ELR (cell line): ENCODE measurements around the gene TLE6.
"Not testable (repeated sequence)": the region's sequence is repeated elsewhere in the genome, so short reads cannot be mapped to it uniquely, and the experiment has no call there.

Source experiments
- DNase-seq: peaks from one replicate; pipeline ENCODE4 v3.0.0-alpha.2; 2015; ENCODE audit warnings: low read depth

The TLE6 gene

DNA sequence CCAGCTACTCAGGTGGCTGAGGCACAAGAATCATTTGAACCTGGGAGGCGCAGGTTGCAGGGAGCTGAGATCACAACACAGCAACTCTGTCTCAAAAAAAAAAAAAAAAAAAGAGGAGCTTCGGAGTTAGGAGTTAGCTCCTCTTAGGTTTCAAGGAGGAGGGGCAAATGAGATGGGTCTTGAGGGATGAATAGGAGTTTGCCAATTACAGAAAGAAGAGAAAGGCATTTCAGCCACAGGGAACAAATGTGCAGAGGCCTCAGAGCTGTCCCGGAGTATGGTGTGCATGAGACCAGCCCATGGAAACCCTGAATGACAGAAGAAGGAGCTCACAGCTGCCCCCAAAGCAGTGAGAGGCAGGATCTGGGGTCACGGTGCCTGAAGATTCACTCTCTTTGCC, 27.2 kb downstream of the TLE6 start:
- no peak for DNase-seq

DNA sequence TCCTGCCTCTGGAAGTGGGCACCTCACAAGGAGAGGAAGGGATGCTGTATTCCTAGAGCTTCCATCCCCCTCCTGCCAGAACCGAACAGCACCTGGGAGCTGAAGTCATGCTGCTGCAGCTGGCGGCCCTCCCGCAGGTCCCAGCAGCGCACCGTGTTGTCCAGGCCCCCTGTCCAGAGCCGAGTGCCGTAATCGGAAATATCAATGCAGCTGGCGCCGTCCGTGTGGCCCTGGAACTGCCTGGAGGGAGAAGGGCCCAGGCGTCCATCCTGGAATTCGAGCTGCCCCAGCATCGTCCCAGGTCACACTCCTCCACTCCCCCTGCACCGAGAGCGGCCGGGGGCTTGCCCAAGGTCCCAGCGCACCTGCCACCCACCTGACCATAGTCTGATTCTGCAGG, 28.0 kb downstream of the TLE6 start:
- DNase-seq: no peak

DNA sequence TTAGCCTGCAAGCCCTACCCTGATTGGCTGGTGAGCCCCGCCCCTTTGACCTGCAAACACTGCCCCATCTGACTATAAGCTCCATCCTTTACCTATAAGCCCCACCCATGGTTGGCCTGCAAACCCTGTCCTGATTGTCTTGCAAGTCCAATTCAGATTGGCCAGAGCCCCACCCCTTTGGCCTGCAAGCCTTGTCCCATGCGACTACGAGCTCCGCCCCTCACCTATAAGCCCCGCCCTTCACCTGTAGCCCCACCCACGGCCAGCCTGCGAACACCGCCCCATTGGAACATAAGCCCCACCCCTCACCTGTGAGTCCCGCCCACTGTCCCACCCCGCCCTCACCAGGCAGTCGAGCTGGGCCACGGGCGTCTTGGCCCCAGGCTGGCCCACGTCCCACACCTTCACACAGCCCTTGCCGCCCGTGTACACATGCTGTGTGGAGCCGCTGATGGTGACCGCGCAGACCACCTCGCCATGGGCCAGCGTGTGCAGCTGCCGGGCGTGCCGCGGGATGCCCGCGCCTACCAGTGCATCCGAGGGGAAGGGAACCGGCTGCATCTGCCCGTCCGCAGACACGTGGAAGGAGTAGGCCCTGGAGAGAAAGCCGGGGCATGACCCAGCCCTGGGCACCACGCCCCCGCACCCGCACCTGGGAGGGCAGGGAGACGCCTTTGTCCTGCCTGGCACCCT, 28.9 kb downstream of the TLE6 start:
- DNase-seq: no peak

DNA sequence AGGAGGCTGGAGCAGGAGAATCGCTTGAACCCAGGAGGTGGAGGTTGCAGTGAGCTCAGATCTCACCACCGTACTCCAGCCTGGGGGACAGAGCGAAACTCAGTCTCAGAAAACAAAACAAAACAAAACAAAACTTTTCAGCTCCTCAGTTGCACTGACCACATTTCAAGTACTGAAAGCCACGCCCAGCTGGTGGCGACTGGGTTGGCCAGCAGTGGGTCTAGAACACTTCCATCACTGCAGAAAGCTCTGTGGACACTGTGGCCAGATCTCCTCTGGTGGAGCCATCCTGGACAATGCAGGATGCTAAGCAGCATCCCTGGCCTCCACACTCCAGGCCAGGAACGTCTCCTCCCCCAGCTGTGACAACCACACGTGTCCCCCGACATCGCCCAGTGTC, 30.6 kb downstream of the TLE6 start:
- DNase-seq: no peak

DNA sequence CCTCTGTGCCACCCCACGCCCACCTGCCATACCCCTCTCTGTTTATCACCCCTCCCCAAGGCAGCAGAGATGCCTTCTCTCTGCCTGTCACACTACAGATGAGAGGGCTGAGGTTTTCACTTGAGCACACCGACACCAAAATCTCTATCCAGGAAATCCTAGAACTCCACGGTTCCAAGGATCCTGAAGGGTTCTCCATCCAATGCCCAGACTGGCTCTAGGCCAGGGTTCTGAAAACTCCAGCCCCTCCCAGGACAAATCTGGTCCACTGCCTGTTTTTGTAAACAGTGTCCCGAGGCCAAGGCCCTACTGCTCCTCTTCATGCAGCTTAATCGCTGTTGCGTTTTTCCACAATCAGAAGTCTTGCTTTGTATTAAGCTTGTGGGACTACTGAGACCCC, 31.6 kb downstream of the TLE6 start:
- no peak for DNase-seq

DNA sequence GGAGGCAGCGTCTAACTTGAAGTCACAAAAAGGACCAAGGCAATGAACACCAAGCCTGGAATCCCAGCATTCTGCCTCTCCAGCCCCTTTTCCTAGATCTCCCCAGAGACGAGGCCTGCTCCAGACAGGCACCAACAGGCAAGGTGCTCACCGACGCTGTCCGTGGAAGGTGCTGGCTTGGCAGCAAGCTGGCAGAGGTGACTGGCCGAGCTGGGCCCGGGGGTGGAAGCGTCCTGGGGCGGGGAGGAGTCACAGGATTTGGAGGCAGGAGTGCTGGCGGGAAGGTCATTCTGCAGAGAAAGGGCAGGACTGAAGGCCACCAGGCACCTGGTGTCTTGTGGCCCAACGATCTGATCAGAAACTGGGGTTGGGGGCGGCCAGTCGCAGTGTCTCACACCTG, 33.5 kb downstream of the TLE6 start:
- DNase-seq: no peak

DNA sequence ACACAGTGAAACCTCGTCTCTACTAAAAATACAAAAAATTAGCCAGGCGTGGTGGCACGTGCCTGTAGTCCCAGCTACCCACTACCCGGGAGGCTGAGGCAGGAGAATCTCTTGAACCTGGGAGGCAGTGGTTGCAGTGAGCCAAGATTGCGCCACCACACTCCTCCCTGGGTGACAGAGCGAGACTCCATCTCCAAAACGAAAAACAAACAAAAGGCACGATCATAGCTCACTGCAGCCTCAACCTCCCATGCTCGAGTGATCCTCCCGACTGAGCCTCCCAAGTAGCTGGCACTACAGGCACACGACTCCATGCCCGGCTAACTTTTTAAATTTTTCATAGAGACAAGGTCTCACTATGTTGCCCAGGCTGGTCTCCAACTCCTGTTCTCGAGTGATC, 34.7 kb downstream of the TLE6 start:
- not testable (repeated sequence) for DNase-seq

DNA sequence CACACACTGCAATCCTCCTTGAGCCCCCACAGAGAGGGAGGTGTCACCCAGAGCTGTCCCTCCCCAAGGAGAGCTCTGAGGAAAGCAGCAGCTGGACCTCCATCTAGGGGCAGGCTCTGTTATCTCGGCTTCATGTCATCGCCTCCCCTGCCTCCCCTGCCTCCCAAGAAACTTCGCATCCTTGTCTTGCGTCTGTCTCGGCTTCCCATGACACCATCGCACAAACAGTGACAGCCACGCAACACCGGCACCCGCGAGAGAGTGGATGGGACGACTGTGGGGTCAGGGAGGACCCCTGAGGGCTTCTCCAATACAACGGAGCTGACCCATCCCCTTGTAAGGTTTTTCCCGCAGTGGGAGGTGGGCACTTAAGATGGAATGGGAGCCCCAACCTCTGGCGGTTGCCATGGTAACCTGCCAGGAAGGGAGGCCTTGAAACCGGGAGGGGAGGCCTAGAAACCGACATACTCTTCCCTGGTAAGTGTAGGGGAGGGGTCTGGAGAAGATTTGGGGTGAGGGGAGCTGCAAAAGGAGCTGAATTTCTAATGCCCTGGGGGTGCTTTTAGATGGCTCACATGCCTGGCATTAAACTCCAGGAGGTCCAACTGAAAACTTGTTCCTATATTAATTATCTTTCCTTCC, 35.4 kb downstream of the TLE6 start:
- DNase-seq: no peak

DNA sequence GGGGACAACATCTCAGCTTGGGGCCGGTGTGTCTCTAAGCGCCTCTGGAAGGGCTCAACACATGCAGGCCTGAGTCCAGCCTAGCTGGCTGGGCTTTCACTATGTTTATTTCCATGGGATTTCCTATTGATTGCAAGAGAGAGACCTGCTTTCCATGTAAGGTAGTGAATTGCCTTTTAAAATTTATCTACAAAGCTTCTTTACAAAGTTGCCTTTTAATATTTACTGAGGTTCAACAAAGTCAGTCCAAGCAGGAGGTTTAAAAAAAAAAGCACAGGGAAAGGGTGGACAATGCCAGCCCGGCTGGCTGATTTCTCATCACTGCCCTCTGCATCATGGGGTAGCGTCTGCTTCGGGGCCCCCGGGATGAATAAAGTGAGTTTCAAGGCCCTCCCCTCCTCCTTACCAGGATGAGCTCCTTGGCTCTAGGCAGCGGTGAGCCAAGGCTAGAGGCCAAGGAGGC, 35.9 kb downstream of the TLE6 start:
- DNase-seq: no peak

DNA sequence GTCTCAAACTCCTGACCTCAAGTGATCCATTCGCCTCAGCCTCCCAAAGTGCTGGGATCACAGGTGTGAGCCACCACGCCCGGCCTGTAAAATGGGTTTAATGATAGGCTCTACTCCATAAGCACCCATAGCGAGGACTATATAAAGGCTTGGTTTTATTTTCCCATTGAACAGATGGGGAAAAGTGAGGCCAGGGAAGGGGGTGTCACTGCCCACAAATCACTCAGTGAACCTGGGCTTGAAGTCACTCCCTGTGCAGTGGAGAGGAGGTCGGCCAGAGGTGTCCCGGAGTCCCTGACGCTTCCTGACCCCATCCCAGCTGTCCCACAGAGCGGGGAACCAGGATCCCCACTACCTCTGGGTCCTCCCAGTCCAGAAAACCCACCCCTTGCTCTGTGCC, 36.8 kb downstream of the TLE6 start:
- DNase-seq: no peak

DNA sequence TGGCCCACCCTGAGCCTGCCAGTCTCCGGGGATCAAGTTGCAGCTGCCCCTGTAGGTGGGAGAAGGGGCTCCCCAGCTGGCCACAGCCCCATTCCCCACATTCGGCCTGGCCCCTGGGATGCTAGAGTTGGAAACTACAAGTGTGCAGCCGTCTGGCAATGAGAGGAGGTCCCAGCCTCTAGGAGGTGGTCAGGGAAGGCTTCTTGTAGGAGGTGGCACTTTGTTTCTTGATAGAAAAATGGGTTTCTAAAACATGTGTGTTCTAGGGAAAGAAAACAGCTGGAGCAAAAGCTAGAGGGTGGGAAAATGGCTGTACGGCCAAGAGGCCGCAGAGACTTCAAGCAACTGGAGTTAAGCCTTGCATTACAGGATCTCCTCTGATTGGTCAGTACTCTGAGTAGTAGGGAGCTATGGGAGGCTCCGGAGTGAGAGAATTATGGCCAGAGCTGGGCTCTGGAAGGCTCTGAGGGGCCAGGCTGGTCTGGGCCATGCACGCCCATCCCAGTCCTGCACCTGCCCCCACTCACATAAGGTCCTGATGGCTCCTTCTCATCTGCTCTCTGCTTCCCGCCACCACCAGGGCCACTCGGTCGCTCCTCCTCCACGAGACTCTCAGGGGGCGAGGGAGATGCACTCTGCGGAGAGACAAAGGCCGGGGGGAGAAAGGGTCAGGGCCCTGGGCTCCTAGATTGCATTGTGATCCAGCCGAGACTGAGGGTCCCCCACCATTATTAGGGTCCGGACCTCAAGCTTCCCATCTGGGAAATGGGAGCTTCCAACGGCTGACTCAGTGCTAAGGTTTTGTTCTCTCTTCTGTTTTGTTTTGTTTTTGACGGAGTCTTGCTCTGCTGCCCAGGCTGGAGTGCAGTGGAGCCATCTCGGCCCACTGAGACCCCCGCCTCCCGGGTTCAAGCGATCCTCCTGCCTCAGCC, 38.0 kb downstream of the TLE6 start:
- DNase-seq: no peak

DNA sequence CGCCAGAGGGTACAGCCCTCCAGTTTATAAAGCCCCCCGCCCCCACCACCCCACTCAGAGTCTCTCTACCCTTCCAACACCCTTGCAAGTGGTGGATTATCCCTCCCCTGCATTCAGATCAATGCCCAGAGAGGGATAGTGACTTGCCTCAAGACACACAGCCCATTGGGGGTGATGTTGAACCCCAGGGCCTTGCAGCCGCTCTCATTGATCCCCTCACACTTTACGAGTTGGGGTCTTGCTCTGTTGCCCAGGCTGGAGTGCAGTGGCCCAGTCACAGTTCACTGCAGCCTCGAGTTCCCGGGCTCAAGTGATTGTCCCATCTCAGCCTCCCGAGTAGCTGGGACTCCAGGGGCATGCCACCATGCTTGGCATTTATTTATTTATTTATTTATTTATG, 40.6 kb downstream of the TLE6 start:
- DNase-seq: no peak

DNA sequence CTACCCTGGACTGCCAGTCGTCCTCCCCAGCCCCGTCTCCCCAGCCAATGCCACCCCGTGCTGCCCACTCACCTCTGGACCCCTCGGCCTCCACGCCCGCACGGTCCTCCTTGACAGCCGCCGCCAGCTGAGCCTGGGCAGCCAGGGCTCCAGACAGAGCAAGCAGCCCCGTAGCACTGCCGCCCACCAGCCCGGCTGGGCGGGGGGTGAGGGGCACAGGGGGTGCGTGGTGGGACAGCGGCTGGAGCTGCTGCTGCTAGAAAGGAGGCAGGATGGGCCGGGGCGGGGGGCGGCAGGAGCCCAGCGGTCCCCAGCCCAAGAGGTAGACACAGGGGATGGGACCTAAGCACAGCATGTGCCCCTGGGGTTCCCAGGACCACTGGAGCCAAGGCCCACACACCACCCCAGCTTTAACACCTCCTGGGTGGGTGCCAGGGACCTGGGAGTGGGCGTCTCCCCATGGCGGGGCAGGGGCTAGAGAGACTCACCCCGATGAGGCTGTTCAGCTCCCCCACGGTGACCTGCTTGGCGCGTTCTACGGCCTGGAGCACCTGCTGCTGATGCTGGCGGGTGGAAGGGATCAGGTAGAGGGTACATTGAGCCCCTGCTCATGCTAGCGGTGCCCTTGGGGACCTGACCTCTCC, 42.0 kb downstream of the TLE6 start:
- no peak for DNase-seq

DNA sequence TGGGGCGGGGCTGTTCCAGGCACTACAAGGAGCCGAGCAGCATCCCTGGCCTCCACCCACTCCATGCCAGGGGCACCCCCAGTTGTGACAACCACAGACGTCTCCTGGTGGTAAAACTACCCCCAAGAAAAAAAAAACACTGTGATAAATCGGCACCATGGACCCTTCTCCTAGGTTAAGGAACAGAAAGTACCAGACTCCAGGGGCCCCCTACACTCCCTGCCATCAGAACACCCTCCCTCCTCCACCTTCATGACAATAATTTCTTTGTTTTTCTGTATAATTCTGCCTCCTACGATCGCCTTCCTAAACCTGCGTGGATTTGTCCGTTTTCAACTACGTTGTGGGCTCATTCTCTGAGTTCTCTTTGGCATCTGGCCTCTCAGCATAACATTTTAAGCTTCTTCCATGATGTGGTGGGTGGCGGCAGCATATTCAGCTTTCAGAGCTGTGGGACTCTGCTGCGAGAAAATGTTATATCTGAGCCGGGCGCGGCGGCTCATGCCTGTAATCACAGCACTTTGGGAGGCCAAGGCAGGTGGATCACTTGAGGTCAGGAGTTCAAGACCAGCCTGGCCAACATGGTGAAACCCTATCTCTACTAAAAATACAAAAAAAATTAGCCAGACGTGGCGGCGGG, 43.1 kb downstream of the TLE6 start:
- no peak for DNase-seq

DNA sequence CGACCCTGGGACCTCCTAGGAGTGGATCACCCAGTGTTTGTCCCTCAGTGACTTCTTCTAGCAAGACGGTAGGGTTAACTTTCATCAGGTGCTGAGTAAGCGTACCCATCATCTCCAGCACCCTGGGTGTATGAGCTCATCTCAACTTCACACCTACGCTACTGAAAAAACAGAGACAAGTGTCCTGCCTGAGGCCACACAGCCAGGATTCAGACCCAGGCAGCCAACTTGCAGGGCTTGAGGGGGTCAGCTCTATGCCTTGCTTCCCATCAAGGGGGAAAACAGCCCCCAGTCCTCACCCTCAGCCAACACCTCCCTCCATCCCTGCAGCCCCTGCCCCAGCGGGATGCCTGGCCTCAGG, 47.1 kb downstream of the TLE6 start:
- DNase-seq: no peak

DNA sequence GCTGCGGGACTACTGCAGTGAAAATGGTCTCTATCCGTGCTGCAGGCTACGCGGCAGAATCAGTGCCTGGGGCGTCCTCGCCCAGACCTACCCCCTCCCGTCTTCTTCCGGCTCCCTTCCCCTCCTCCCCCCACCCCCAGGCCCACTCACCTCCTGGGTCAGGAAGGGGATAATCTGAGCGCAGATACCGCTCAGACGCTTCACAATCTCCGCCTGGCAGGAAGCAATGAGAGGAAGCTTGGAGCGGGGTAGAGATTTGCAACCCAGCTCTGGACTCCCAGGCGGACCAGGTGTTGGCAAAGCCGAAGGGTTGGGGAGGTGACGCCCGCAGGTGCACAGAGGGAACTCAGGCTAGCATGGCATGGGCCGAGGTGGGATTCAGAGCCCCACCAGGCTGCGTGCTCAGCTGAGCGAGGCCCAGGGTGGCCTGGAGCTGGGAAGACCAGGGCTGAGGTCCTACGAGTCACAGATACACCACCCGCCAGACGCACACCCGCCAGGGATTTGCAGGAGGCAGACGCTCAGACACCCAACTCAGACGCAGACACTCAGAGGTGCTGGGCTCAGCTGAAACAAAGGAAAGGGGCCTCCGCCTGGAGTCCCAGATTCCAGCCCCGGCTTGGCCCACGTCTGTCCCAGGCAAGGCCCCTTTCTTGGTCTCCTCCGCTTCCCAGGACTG, 47.6 kb downstream of the TLE6 start:
- no peak for DNase-seq

DNA sequence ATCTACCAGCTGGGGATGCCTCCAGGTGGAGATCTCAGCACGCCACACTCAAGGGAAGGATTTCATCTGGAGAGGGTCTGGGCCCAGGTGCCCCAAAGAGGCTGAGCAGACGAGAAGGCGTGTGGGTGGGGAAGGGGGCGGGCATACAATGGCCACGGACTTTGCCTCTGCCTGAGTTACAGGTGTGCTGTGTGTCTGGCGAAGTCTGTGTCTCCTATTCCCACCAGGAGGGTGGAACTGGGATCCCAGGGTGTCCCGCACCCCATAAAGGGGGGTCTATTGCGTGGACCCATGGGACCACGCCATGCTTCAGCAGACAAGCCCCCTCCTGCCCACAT, 48.2 kb downstream of the TLE6 start:
- DNase-seq: no peak

DNA sequence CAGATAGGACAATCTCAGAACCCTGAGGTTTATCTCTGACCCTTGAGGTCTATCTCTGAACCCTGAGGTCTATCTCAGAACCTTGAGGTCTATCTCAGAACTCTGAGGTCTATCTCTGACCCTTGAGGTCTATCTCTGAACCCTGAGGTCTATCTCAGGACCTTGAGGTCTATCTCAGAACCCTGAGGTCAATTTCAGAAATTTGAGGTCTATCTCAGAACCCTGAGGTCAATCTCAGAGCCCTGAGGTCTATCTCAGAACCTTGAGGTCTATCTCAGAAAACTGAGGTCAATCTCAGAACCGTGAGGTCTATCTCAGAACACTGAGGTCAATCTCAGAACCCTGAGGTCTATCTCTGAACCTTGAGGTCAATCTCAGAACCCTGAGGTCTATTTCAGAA, 49.4 kb downstream of the TLE6 start:
- no peak for DNase-seq

DNA sequence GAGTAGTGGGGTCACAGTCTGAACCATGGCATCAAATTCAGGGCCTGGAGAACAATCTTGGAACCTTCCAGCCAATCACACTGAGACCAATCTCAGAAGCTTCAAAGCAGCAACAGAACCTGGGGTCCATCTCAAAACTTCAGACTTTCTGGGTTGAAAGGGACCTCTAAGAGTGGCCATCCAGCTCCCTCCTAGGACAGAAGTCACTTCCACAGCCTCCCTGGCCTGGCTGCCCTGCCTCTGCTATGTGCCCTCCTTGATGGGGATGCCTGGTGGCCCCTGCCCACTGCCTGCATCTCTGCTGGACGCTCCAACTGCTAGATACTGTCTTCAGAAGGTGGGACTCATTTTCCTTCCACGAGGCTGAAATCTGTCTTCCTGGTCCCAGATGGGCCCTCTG, 49.9 kb downstream of the TLE6 start:
- DNase-seq: no peak

DNA sequence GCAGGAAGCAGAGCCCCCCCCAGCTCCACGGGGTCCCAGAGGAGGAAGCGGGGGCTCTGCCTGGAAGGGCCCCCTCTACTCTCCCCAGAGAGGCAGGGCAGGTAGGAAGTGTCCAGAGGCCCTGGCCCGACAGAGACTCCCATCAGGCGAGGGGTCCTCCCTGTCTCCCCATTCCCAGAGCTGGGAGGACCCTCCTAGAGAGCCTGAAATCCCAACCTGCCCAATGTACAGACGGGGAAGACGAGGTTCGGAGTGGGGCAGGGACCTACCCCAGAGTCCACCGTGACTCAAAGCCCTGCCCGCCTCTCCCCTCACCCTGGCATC, 50.6 kb downstream of the TLE6 start:
- DNase-seq: no peak

DNA sequence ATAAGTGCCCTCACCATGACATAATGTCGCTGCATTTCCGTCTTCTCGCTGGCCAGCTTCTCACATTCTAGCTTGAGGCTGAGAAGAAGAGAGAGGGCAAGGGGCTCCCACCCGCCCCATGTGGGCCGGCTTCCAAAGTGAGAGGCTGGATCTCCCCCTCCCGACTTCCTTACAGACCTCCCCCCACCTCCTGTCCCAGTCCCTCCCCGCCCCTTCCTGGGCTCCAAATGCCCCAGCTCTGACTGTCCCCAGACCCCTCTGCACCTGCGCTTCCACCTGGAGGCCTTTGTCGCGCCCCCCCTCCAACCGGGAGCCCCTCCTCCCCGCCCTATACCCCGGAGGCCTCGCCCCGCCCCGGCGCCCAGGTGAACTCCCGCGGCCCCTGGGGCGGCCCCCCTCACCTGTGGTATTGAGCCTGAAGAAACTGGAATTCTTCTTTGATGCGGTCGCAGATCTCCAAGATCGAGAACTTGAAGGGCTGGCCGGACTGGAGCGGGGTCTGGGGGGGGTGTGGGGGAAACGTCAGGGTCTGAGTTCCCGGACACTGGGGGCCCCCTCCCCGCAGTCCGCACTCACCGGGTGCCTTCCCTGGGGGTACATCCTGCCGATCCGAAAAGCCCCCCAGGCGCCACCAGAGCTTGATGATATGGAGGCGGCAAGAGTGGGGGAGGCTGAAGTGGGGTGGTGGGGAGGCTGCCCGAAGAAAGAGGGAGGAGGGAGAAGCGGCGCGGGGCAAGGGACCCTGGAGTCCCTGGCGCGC, 51.1 kb downstream of the TLE6 start:
- DNase-seq: no peak
